ENCODE results near the gene PIK3R6.

The PIK3R6 gene

GRCh38 chr17:8799570-8800212 is 67.8 kb downstream of the PIK3R6 start:
- DNase-seq (ENCODE audit: extremely low read depth, insufficient read length), result no peak
- no peaks in the 10 kb centered on the region for H3K27me3 ChIP-seq (replicated peaks; ENCODE audit: control insufficient read depth, insufficient read depth, low read length)
- TF ChIP-seq, protein P1, sequence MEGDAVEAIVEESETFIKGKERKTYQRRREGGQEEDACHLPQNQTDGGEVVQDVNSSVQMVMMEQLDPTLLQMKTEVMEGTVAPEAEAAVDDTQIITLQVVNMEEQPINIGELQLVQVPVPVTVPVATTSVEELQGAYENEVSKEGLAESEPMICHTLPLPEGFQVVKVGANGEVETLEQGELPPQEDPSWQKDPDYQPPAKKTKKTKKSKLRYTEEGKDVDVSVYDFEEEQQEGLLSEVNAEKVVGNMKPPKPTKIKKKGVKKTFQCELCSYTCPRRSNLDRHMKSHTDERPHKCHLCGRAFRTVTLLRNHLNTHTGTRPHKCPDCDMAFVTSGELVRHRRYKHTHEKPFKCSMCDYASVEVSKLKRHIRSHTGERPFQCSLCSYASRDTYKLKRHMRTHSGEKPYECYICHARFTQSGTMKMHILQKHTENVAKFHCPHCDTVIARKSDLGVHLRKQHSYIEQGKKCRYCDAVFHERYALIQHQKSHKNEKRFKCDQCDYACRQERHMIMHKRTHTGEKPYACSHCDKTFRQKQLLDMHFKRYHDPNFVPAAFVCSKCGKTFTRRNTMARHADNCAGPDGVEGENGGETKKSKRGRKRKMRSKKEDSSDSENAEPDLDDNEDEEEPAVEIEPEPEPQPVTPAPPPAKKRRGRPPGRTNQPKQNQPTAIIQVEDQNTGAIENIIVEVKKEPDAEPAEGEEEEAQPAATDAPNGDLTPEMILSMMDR (IDR thresholded peaks at IDR 0.05; ENCODE audit: insufficient read depth, low read length, poor library complexity, severe bottlenecking), result no peak
- no peak overlapping the region for H3K4me3 ChIP-seq (replicated peaks; ENCODE audit: low read depth, low read length)
- H3K36me3 ChIP-seq (ENCODE audit: control insufficient read depth, insufficient read depth, low read length), result peaks cover 41% of the 10 kb centered on the region

GRCh38 chr17:8798846-8799569 is 68.5 kb downstream of the PIK3R6 start, which contains the start of gene MFSD6L:
MFSD6L (minus strand) TSS chr17:8799365; CDS start chr17:8799120, 245 bp downstream.
- TF ChIP-seq, protein P1 (IDR thresholded peaks at IDR 0.05; ENCODE audit: insufficient read depth, low read length, poor library complexity, severe bottlenecking), result no peak
- no peak for DNase-seq (ENCODE audit: extremely low read depth, insufficient read length)
- Histone ChIP-seq H3K27me3 (replicated peaks; ENCODE audit: control insufficient read depth, insufficient read depth, low read length) (no peaks in the 10 kb centered on the region), H3K36me3 (ENCODE audit: control insufficient read depth, insufficient read depth, low read length) (peaks cover 37% of the 10 kb centered on the region), H3K4me3 (replicated peaks; ENCODE audit: low read depth, low read length) (no peak within 1 kb of the TSS)

DNA sequence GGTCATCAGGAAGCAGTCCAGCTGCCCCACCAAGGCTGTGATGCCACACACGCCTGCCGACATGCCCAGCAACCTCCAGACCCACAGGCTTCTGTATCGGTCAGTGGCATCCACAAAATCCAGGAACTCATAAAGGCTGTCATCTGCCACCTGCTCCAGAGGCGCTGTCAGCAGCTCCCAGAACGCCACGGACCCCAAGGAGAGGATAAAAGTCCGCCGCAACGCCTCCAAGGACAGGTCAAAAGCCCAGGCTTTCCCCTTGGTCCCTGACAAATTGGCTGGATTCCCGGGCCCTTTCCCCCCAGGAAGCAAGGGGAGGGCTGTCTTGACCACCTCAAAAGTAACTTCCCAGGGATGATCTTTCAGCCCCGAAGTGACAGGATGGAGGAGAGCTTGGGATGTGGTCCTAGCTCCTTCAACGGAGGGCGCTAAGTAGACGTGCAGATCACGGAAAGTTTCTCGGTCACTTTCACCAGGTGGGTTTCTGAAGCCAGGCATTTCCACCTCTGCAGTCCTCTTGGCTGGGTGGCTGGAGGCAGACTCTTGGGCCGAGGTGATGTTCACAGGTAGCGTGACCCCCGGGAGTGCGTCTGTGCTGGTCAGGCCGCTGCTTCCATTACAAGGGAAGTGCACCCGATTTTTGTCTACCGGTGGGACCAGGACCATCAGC is 69.2 kb downstream of the PIK3R6 start:
- H3K4me3 ChIP-seq (replicated peaks; ENCODE audit: low read depth, low read length), result no peak overlapping the region
- H3K36me3 ChIP-seq (ENCODE audit: control insufficient read depth, insufficient read depth, low read length), result peaks cover 31% of the 10 kb centered on the region

GRCh38 chr17:8797621-8798175 is 69.8 kb downstream of the PIK3R6 start:
- no peaks in the 10 kb centered on the region for H3K27me3 ChIP-seq (replicated peaks; ENCODE audit: control insufficient read depth, insufficient read depth, low read length)
- H3K36me3 ChIP-seq (ENCODE audit: control insufficient read depth, insufficient read depth, low read length), result peaks cover 24% of the 10 kb centered on the region
- DNase-seq (ENCODE audit: extremely low read depth, insufficient read length), result no peak
- TF ChIP-seq, protein P1 (IDR thresholded peaks at IDR 0.05; ENCODE audit: insufficient read depth, low read length, poor library complexity, severe bottlenecking), result no peak
- no peak overlapping the region for H3K4me3 ChIP-seq (replicated peaks; ENCODE audit: low read depth, low read length)

More for the DNA sequence above, 69.2 kb downstream of the PIK3R6 start:
- DNase-seq (ENCODE audit: extremely low read depth, insufficient read length), result no peak
- no peaks in the 10 kb centered on the region for H3K27me3 ChIP-seq (replicated peaks; ENCODE audit: control insufficient read depth, insufficient read depth, low read length)
- TF ChIP-seq, protein P1 (IDR thresholded peaks at IDR 0.05; ENCODE audit: insufficient read depth, low read length, poor library complexity, severe bottlenecking), result no peak

DNA sequence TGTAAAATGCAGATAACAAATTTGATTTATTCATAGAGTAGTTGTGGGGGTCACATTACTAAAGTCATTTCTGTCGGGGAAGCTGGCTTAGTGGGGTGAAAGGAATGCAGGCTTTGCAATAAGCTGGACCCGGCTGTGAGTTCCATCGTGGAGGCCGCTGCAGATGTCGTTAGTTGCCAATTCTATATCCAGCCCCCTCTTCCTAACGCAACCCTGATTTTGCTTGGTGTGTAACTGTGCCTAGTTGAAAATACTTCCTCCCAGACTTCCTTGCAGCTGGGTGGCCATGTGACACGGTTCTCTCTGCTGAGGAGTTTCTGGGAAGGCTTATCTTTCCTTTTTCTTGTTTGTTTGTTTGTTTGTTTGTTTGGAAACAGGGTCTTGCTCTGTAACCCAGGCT is 72.8 kb downstream of the PIK3R6 start:
- DNase-seq (ENCODE audit: extremely low read depth, insufficient read length), result no peak
- H3K27me3 ChIP-seq (replicated peaks; ENCODE audit: control insufficient read depth, insufficient read depth, low read length), result no peaks in the 10 kb centered on the region
- no peak overlapping the region for H3K4me3 ChIP-seq (replicated peaks; ENCODE audit: low read depth, low read length)
- TF ChIP-seq, protein P1 (IDR thresholded peaks at IDR 0.05; ENCODE audit: insufficient read depth, low read length, poor library complexity, severe bottlenecking), result no peak
- H3K36me3 ChIP-seq (ENCODE audit: control insufficient read depth, insufficient read depth, low read length), result peaks cover 19% of the 10 kb centered on the region
